ENCODE results near the gene DNAJC16.
"Not testable (repeated sequence)": the region's sequence is repeated elsewhere in the genome, so short reads cannot be mapped to it uniquely, and the experiment has no call there.

GRCh38 chr1:15521206-15521906, 5.3 kb upstream of the DNAJC16 start:
- not testable (repeated sequence) for TF ChIP-seq CTCF (optimal IDR thresholded peaks at IDR 0.05 in 1 of 3, IDR thresholded peaks at IDR 0.05 in 1 of 3, conservative IDR thresholded peaks at IDR 0.05 in 1 of 3; ENCODE audit: extremely low read depth in 1 of 3, insufficient read depth in 2 of 3, low read length in 3 of 3); EZH2 (IDR thresholded peaks at IDR 0.05; ENCODE audit: low read length)

Measured in keratinocyte (primary cell).